K562 (cell line): ENCODE measurements around the gene KMO.

ENCODE experiments used
- CTCF ChIP-seq, 3 experiments: IDR thresholded peaks in 2 of 3; conservative IDR thresholded peaks in 1 of 3; 2 replicates each; pipeline ENCODE4 v1.5.1; 2011 to 2012; ENCODE audit warnings: low read length in 3 of 3, mild to moderate bottlenecking in 3 of 3, control low read depth in 2 of 3, improper control_type of control experiment in 1 of 3, inconsistent platforms in 1 of 3, low read depth in 1 of 3, mixed read lengths in 1 of 3, moderate library complexity in 1 of 3; ENCODE audit not compliant: insufficient read depth in 2 of 3
- HDAC3 ChIP-seq: fragments of 450-650 bp; IDR thresholded peaks from 2 replicates; pipeline ENCODE4 v1.6.1; 2018; ENCODE audit warnings: borderline replicate concordance, mild to moderate bottlenecking, moderate library complexity; ENCODE audit not compliant: partially characterized antibody
- HIVEP1 ChIP-seq: fragments of 250-450 bp; sonication (Bioruptor Pico); IDR thresholded peaks from 2 replicates; pipeline ENCODE4 v1.4.0; 2020; ENCODE audit warnings: mild to moderate bottlenecking
- PCBP2 ChIP-seq: fragments of 200-400 bp; formaldehyde crosslinking; IDR thresholded peaks from 2 replicates; pipeline ENCODE4 v1.6.1; 2018; ENCODE audit warnings: low read length, low read depth, mild to moderate bottlenecking, moderate library complexity; ENCODE audit not compliant: poor library complexity, severe bottlenecking
- POLR2A ChIP-seq: fragments of 450-650 bp; conservative IDR thresholded peaks from 2 replicates; pipeline ENCODE4 v1.6.1; 2016
- RAD21 ChIP-seq, 2 experiments: fragments of 250-450 bp in 1 of 2; fragments of 450-650 bp in 1 of 2; sonication (Bioruptor Pico) in 1 of 2; formaldehyde crosslinking in 1 of 2; IDR thresholded peaks in 1 of 2; conservative IDR thresholded peaks in 1 of 2; 2 replicates each; pipeline versions ENCODE4 v1.4.0 to v1.8.0; 2020 to 2022; ENCODE audit warnings: mild to moderate bottlenecking in 2 of 2, moderate library complexity in 1 of 2
- SMAD3 ChIP-seq: fragments of 450-650 bp; formaldehyde crosslinking; conservative IDR thresholded peaks from 2 replicates; pipeline ENCODE4 v1.4.0; 2020; ENCODE audit warnings: mild to moderate bottlenecking
- ZBTB43 ChIP-seq: sonication (generic); formaldehyde crosslinking; IDR thresholded peaks from 2 replicates; pipeline ENCODE4 v1.8.0; 2023; ENCODE audit warnings: mild to moderate bottlenecking, missing genetic modification reagents
- ZBTB7A ChIP-seq: IDR thresholded peaks from 2 replicates; pipeline ENCODE4 v1.6.1; 2011; ENCODE audit warnings: low read depth, mild to moderate bottlenecking, low read length, moderate library complexity, borderline replicate concordance; ENCODE audit not compliant: control insufficient read depth
- ZNF124 ChIP-seq: sonication (generic); formaldehyde crosslinking; IDR thresholded peaks from 2 replicates; pipeline ENCODE4 v1.8.1; 2022; ENCODE audit warnings: missing genetic modification reagents
- ZNF395 ChIP-seq: fragments of 200-800 bp; sonication (Bioruptor generic); IDR thresholded peaks from 2 replicates; pipeline ENCODE4 v1.6.1; 2017; ENCODE audit warnings: missing genetic modification characterization, missing compliant biosample characterization

GRCh38 chr1:241642593-241642944 lies 110.4 kb downstream of the KMO start:
- TF ChIP-seq ZNF124 (CRISPR knock-in tag) (no peak), SMAD3 (CRISPR knock-in tag) (no peak), ZNF395 (CRISPR knock-in tag) (no peak), HIVEP1 (no peak), POLR2A (no peak), HDAC3 (no peak), ZBTB43 (no peak), CTCF (IDR thresholded peaks at IDR 0.05 in 2 of 3, conservative IDR thresholded peaks at IDR 0.05 in 1 of 3; ENCODE audit: insufficient read depth in 2 of 3, low read depth in 1 of 3, low read length in 3 of 3) (no peak), PCBP2 (no peak), ZBTB7A (no peak), RAD21 (CRISPR knock-in tag; conservative IDR thresholded peaks at IDR 0.05 in 1 of 2, IDR thresholded peaks at IDR 0.05 in 1 of 2) (no peak)
